IMR-90 (cell line): Measurements from ENCODE around the gene OR1K1. TPM values are rescaled to one million over a fixed set of nuclear protein-coding genes. Genes with fewer than 3 reads are reported as not detected.
A peak's percentile ranks its signal among the peaks of the same experiment; 100 is the strongest.

Experiments used
- ATAC-seq: fragments of 200-7000 bp; cut with Tn5 transposase; 2 replicates; pipeline ENCODE4 v1.9.1; 2020; ENCODE audit warnings: low read depth, mild to moderate bottlenecking, moderate library complexity
- BruUV-seq: library from RNA; stranded (reverse); fragments of 400-500 nt; replicated peaks from 2 replicates; lab custom pipeline; 2021; lab: Mats Ljungman, UMichigan
- CTCF ChIA-PET: fragments of 300-600 bp; formaldehyde crosslinking; extraction: SDS; loops from one replicate; lab custom pipeline; 2021; ENCODE audit warnings: antibody characterized with exemption; lab: Yijun Ruan, JAX
- POLR2A ChIA-PET: fragments of 300-600 bp; sonication (Branson Sonifier 250); formaldehyde crosslinking; loops from one replicate; lab custom pipeline; 2022; ENCODE audit warnings: antibody characterized with exemption; ENCODE audit not compliant: unreplicated experiment; lab: Charles Lee
- DNase-seq: peaks from one replicate; pipeline ENCODE4 v3.0.0; 2013
- H2AFZ ChIP-seq: replicated peaks from 2 replicates; pipeline ENCODE3; 2013; ENCODE audit warnings: low read length, mild to moderate bottlenecking; ENCODE audit not compliant: poor library complexity
- H2AK5ac ChIP-seq: 2 replicates; pipeline ENCODE4 v1.6.1; 2013; ENCODE audit warnings: low read depth, low read length, inconsistent platforms
- H2AK9ac ChIP-seq: replicated peaks from 2 replicates; pipeline ENCODE3; 2013; ENCODE audit warnings: mild to moderate bottlenecking, low read depth, low read length, moderate library complexity; ENCODE audit not compliant: poor library complexity
- H2BK120ac ChIP-seq: 2 replicates; pipeline ENCODE4 v1.6.1; 2013; ENCODE audit warnings: low read depth, low read length, inconsistent platforms
- H2BK15ac ChIP-seq: 3 replicates; pipeline ENCODE4 v1.6.1; 2013; ENCODE audit warnings: low read depth, low read length, inconsistent platforms
- H2BK20ac ChIP-seq: 2 replicates; pipeline ENCODE4 v1.6.1; 2013; ENCODE audit warnings: low read depth, mild to moderate bottlenecking, inconsistent platforms, low read length, moderate library complexity
- H2BK5ac ChIP-seq: 2 replicates; pipeline ENCODE4 v1.6.1; 2013; ENCODE audit warnings: mild to moderate bottlenecking, low read depth, low read length, inconsistent platforms; ENCODE audit not compliant: poor library complexity, severe bottlenecking
- H3K14ac ChIP-seq: replicated peaks from 2 replicates; pipeline ENCODE4 v1.6.1; 2013; ENCODE audit warnings: low read depth, low read length, inconsistent platforms
- H3K18ac ChIP-seq: 2 replicates; pipeline ENCODE4 v1.6.1; 2013; ENCODE audit warnings: low read depth, low read length, control low read depth
- H3K23ac ChIP-seq: 2 replicates; pipeline ENCODE4 v1.6.1; 2013; ENCODE audit warnings: low read depth, low read length, inconsistent platforms
- H3K27ac ChIP-seq: 2 replicates; pipeline ENCODE4 v1.5.1; 2013; ENCODE audit warnings: mild to moderate bottlenecking, control low read depth, low read length; ENCODE audit not compliant: insufficient read depth
- H3K27me3 ChIP-seq: 2 replicates; pipeline ENCODE4 v1.6.1; 2013; ENCODE audit warnings: low read length; ENCODE audit not compliant: control insufficient read depth, insufficient read depth
- H3K36me3 ChIP-seq: 2 replicates; pipeline ENCODE4 v1.6.1; 2013; ENCODE audit warnings: low read length, mixed read lengths; ENCODE audit not compliant: control insufficient read depth, insufficient read depth
- H3K4ac ChIP-seq: 2 replicates; pipeline ENCODE4 v1.6.1; 2013; ENCODE audit warnings: low read depth, low read length, inconsistent platforms
- H3K4me1 ChIP-seq: 2 replicates; pipeline ENCODE4 v1.6.1; 2013; ENCODE audit warnings: low read length, mixed read lengths; ENCODE audit not compliant: control insufficient read depth, insufficient read depth
- H3K4me2 ChIP-seq: 2 replicates; pipeline ENCODE4 v1.6.1; 2013; ENCODE audit warnings: low read depth, mild to moderate bottlenecking, control low read depth, low read length, moderate library complexity
- H3K4me3 ChIP-seq: 2 replicates; pipeline ENCODE4 v1.5.1; 2013; ENCODE audit warnings: low read depth, mild to moderate bottlenecking, control low read depth, low read length, moderate library complexity; ENCODE audit not compliant: insufficient read depth
- H3K56ac ChIP-seq: 2 replicates; pipeline ENCODE4 v1.6.1; 2013; ENCODE audit warnings: low read length, inconsistent platforms; ENCODE audit not compliant: insufficient read depth; ENCODE audit errors: extremely low read depth
- H3K79me1 ChIP-seq, 2 experiments: 2 replicates each; pipeline ENCODE4 v1.6.1; 2013; ENCODE audit warnings: low read length in 2 of 2, inconsistent platforms in 1 of 2, low read depth in 1 of 2
- H3K9ac ChIP-seq: 2 replicates; pipeline ENCODE4 v1.6.1; 2013; ENCODE audit warnings: low read depth, low read length, control low read depth
- H3K9me1 ChIP-seq: 2 replicates; pipeline ENCODE4 v1.6.1; 2013; ENCODE audit warnings: low read length, inconsistent platforms; ENCODE audit not compliant: insufficient read depth
- H3K9me3 ChIP-seq: 2 replicates; pipeline ENCODE4 v1.6.1; 2013; ENCODE audit warnings: low read length; ENCODE audit not compliant: control insufficient read depth, insufficient read depth
- H4K20me1 ChIP-seq: 2 replicates; pipeline ENCODE4 v1.6.1; 2013; ENCODE audit warnings: low read length, inconsistent platforms; ENCODE audit not compliant: insufficient read depth
- H4K5ac ChIP-seq: 2 replicates; pipeline ENCODE4 v1.6.1; 2013; ENCODE audit warnings: mild to moderate bottlenecking, low read depth, low read length, control low read depth
- H4K8ac ChIP-seq, 2 experiments: 2 replicates each; pipeline ENCODE4 v1.6.1; 2013; ENCODE audit warnings: low read depth in 2 of 2, low read length in 2 of 2, control low read depth in 1 of 2, inconsistent platforms in 1 of 2
- H4K91ac ChIP-seq: 2 replicates; pipeline ENCODE4 v1.6.1; 2013; ENCODE audit warnings: low read depth, low read length, inconsistent platforms; ENCODE audit not compliant: insufficient read depth
- CTCF ChIP-seq: conservative IDR thresholded peaks from 2 replicates; pipeline ENCODE4 v1.5.1; 2012; ENCODE audit warnings: mild to moderate bottlenecking, low read depth, low read length, improper control_type of control experiment
- FOS ChIP-seq: fragments of 150-350 bp; IDR thresholded peaks from 2 replicates; pipeline ENCODE4 v1.6.1; 2016; ENCODE audit warnings: low read depth, low read length
- MAFK ChIP-seq: IDR thresholded peaks from 2 replicates; pipeline ENCODE4 v1.6.1; 2012; ENCODE audit warnings: low read depth, low read length, improper control_type of control experiment
- NFE2L2 ChIP-seq: fragments of 150-350 bp; IDR thresholded peaks from 2 replicates; pipeline ENCODE4 v1.6.1; 2016; ENCODE audit warnings: low read depth, mild to moderate bottlenecking, low read length
- POLR2A ChIP-seq: IDR thresholded peaks from 2 replicates; pipeline ENCODE4 v1.6.1; 2012; ENCODE audit warnings: mild to moderate bottlenecking, low read depth, low read length
- RAD21 ChIP-seq: IDR thresholded peaks from 2 replicates; pipeline ENCODE4 v1.6.1; 2012; ENCODE audit warnings: low read length, improper control_type of control experiment
- RCOR1 ChIP-seq: IDR thresholded peaks from 2 replicates; pipeline ENCODE4 v1.6.1; 2012; ENCODE audit warnings: mild to moderate bottlenecking, low read length, improper control_type of control experiment; ENCODE audit not compliant: insufficient replicate concordance
- WGBS, 2 experiments: methylation state at CpG; one replicate each; pipeline versions ENCODE4 v1.1.5 to v1.1.7; 2013; ENCODE audit warnings: missing lambda C conversion rate in 2 of 2; ENCODE audit not compliant: insufficient read length in 1 of 2; ENCODE audit errors: extremely low coverage in 2 of 2; 5-methylcytosine and 5-hydroxymethylcytosine counted together
- dilution Hi-C: fragments of 300-500 bp; cut with HindIII; formaldehyde crosslinking; loops from one replicate; pipeline ENCODE4 v1.14.3; 2018; ENCODE audit warnings: low sequenced_read_pairs; ENCODE audit not compliant: unreplicated experiment
- in situ Hi-C: fragments of 300-500 bp; cut with MboI; formaldehyde crosslinking; loops from 3 replicates; pipeline ENCODE4 v1.14.3; 2019; ENCODE audit warnings: low sequenced_read_pairs, inconsistent platforms, mixed read lengths
- intact Hi-C: fragments of 100-400 bp; cut with micrococcal nuclease; formaldehyde crosslinking; loops from 2 replicates; pipeline ENCODE4 v1.10.0; 2022
- polyA plus RNA-seq, 3 experiments: library from polyadenylated mRNA; depleted of rRNA; stranded (reverse); fragments of >200 nt; gene quantifications; 2 replicates each; pipeline ENCODE4 v1.2.3, GENCODE V29; 2012; ENCODE audit warnings: low replicate concordance in 1 of 3
- total RNA-seq: library from RNA; depleted of rRNA; stranded (reverse); fragments of >200 nt; gene quantifications from 2 replicates; pipeline ENCODE4 v1.2.3, GENCODE V29; 2012
- TF ChIP-seq, protein P1 (sequence below): fragments of 150-350 bp; IDR thresholded peaks from 2 replicates; pipeline ENCODE4 v1.6.1; 2016; ENCODE audit warnings: low read depth, mild to moderate bottlenecking, low read length, moderate library complexity, borderline replicate concordance

The OR1K1 gene
- total and polyA plus RNA-seq, 2 of the 4 experiments (the other 2 are of a cell fraction), result not detected

GRCh38 chr9:122848256-122848943 lies 48.5 kb downstream of the OR1K1 start:
- H2BK120ac ChIP-seq, result no peak overlapping the region
- no peaks in the 10 kb centered on the region for H3K9me3 ChIP-seq
- H4K91ac ChIP-seq, result no peak overlapping the region
- intact Hi-C loops, result loop anchor here (10.0 kb wide), 1 partner anchor 506 kb away; the partner anchor contains the start of gene CRB2
- no peak overlapping the region for H2BK20ac ChIP-seq
- dilution Hi-C loops, result no loop called here
- no peak overlapping the region for H3K4me2 ChIP-seq
- no peak overlapping the region for H3K27ac ChIP-seq
- CTCF ChIA-PET, result interaction anchor here (0.6 kb wide), 2 partner anchors 350 to 543 kb away, joined by 3 to 4 read pairs; no protein-coding TSS in a partner anchor
- no peak overlapping the region for H3K9ac ChIP-seq
- no peak overlapping the region for H3K4me3 ChIP-seq
- H2AK5ac ChIP-seq, result no peak overlapping the region
- in situ Hi-C loops, result loop anchor here (25.0 kb wide), 1 partner anchor 489 kb away; no protein-coding TSS in a partner anchor
- no peaks in the 10 kb centered on the region for H3K9me1 ChIP-seq
- no peak overlapping the region for H2BK15ac ChIP-seq
- H4K5ac ChIP-seq, result no peak overlapping the region
- no peak overlapping the region for H3K23ac ChIP-seq
- POLR2A ChIA-PET, result no interaction called here
- no peaks in the 10 kb centered on the region for H4K20me1 ChIP-seq
- H2AK9ac ChIP-seq, result no peak overlapping the region
- WGBS, 2 experiments, result no CpG with 5 or more reads among the region's 2 CpGs
- no peak overlapping the region for H3K14ac ChIP-seq
- no peak for ATAC-seq
- no TSS peak for BruUV-seq
- no peak for TF ChIP-seq NFE2L2
- TF ChIP-seq RAD21, result no peak
- no peak for TF ChIP-seq RCOR1
- peak; percentile 68 for TF ChIP-seq MAFK
- no peak for TF ChIP-seq CTCF
- TF ChIP-seq FOS, result no peak
- TF ChIP-seq, protein P1, sequence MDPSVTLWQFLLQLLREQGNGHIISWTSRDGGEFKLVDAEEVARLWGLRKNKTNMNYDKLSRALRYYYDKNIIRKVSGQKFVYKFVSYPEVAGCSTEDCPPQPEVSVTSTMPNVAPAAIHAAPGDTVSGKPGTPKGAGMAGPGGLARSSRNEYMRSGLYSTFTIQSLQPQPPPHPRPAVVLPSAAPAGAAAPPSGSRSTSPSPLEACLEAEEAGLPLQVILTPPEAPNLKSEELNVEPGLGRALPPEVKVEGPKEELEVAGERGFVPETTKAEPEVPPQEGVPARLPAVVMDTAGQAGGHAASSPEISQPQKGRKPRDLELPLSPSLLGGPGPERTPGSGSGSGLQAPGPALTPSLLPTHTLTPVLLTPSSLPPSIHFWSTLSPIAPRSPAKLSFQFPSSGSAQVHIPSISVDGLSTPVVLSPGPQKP, result no peak
- TF ChIP-seq POLR2A, result no peak
- H3K4ac ChIP-seq, result no peak overlapping the region
- peaks cover 18% of the 10 kb centered on the region for H3K36me3 ChIP-seq
- H3K27me3 ChIP-seq, result no peaks in the 10 kb centered on the region
- no peak for DNase-seq
- no peaks in the 10 kb centered on the region for H3K4me1 ChIP-seq
- H4K8ac ChIP-seq, result no peak overlapping the region
- no peak overlapping the region for H3K56ac ChIP-seq
- H3K79me1 ChIP-seq, result no peaks in the 10 kb centered on the region; a peak in 1 of 4 replicates
- no peak overlapping the region for H2BK5ac ChIP-seq
- no peak overlapping the region for H3K18ac ChIP-seq
- no peak overlapping the region for H2AFZ ChIP-seq
